Liver (tissue), 9 donors: Measurements from ENCODE around the gene CPT1B. TPM values are rescaled to one million over a fixed set of nuclear protein-coding genes. Genes with fewer than 3 reads are reported as not detected.

Experiments used
- DNase-seq: peaks from one replicate; pipeline ENCODE4 v3.0.0-alpha.2; 2017; ENCODE audit warnings: low spot score
- H3K27ac ChIP-seq, 2 donors: one replicate each; pipeline ENCODE4 v1.7.0; 2013; ENCODE audit warnings: inconsistent platforms in 2 of 2, low read length in 2 of 2, control low read depth in 1 of 2, low read depth in 1 of 2, mild to moderate bottlenecking in 1 of 2
- H3K27me3 ChIP-seq, 4 donors: one replicate each; pipeline versions ENCODE4 v1.6.1 to v1.7.0; 2013; ENCODE audit warnings: low read length in 3 of 4, inconsistent platforms in 1 of 4, mild to moderate bottlenecking in 1 of 4, moderate library complexity in 1 of 4; ENCODE audit not compliant: control insufficient read depth in 4 of 4, insufficient read depth in 4 of 4
- H3K36me3 ChIP-seq, 4 donors: one replicate each; pipeline versions ENCODE4 v1.6.1 to v1.7.0; 2013; ENCODE audit warnings: low read length in 3 of 4, mild to moderate bottlenecking in 3 of 4, low read depth in 1 of 4, moderate library complexity in 1 of 4; ENCODE audit not compliant: control insufficient read depth in 4 of 4, insufficient read depth in 3 of 4
- H3K4me1 ChIP-seq, 4 donors: one replicate each; pipeline versions ENCODE4 v1.6.1 to v1.7.0; 2013; ENCODE audit warnings: low read length in 3 of 4, mild to moderate bottlenecking in 3 of 4, moderate library complexity in 1 of 4; ENCODE audit not compliant: control insufficient read depth in 4 of 4, insufficient read depth in 4 of 4
- H3K4me3 ChIP-seq, 3 donors: one replicate each; pipeline versions ENCODE4 v1.6.1 to v1.7.0; 2013; ENCODE audit warnings: low read length in 3 of 3, control low read depth in 1 of 3, low read depth in 1 of 3, mild to moderate bottlenecking in 1 of 3
- H3K9ac ChIP-seq, 2 donors: one replicate each; pipeline ENCODE4 v1.7.0; 2013; ENCODE audit warnings: low read length in 2 of 2, mild to moderate bottlenecking in 2 of 2, moderate library complexity in 2 of 2, control low read depth in 1 of 2, low read depth in 1 of 2
- H3K9me3 ChIP-seq, 4 donors: one replicate each; pipeline versions ENCODE4 v1.6.1 to v1.7.0; 2013; ENCODE audit warnings: low read length in 3 of 4; ENCODE audit not compliant: control insufficient read depth in 4 of 4
- CTCF ChIP-seq: fragments of 150-350 bp; IDR thresholded peaks from 2 replicates; pipeline ENCODE4 v1.5.1; 2017; ENCODE audit warnings: improper control_type of control experiment, low read depth, low read length; ENCODE audit not compliant: missing input control
- EGR1 ChIP-seq, 2 donors: IDR thresholded peaks; 2 replicates each; pipeline ENCODE4 v1.6.1; 2016 to 2018; ENCODE audit warnings: antibody characterized with exemption in 2 of 2, low read depth in 2 of 2
- FOXA1 ChIP-seq: IDR thresholded peaks from 2 replicates; pipeline ENCODE4 v1.6.1; 2016; ENCODE audit warnings: antibody characterized with exemption
- FOXA2 ChIP-seq: IDR thresholded peaks from 2 replicates; pipeline ENCODE4 v1.6.1; 2016; ENCODE audit warnings: antibody characterized with exemption
- GABPA ChIP-seq, 2 donors: IDR thresholded peaks in 1 of 2; conservative IDR thresholded peaks in 1 of 2; 2 replicates each; pipeline ENCODE4 v1.6.1; 2016; ENCODE audit warnings: antibody characterized with exemption in 2 of 2, mild to moderate bottlenecking in 1 of 2, moderate library complexity in 1 of 2
- HNF4A ChIP-seq, 2 donors: conservative IDR thresholded peaks; 2 replicates each; pipeline ENCODE4 v1.6.1; 2016; ENCODE audit warnings: antibody characterized with exemption in 2 of 2, mild to moderate bottlenecking in 2 of 2
- HNF4G ChIP-seq: IDR thresholded peaks from 2 replicates; pipeline ENCODE4 v1.6.1; 2016; ENCODE audit warnings: antibody characterized with exemption
- MAX ChIP-seq: IDR thresholded peaks from 2 replicates; pipeline ENCODE4 v1.6.1; 2016; ENCODE audit warnings: antibody characterized with exemption
- RAD21 ChIP-seq, 2 donors: IDR thresholded peaks; 2 replicates each; pipeline ENCODE4 v1.6.1; 2016; ENCODE audit warnings: antibody characterized with exemption in 2 of 2, mild to moderate bottlenecking in 2 of 2
- REST ChIP-seq: IDR thresholded peaks from 2 replicates; pipeline ENCODE4 v1.6.1; 2016; ENCODE audit warnings: antibody characterized with exemption, mild to moderate bottlenecking
- RXRA ChIP-seq, 2 donors: IDR thresholded peaks; 2 replicates each; pipeline ENCODE4 v1.6.1; 2017 to 2018; ENCODE audit warnings: antibody characterized with exemption in 2 of 2, mild to moderate bottlenecking in 1 of 2
- TAF1 ChIP-seq: conservative IDR thresholded peaks from 2 replicates; pipeline ENCODE4 v1.6.1; 2016; ENCODE audit warnings: antibody characterized with exemption, mild to moderate bottlenecking
- YY1 ChIP-seq: IDR thresholded peaks from 2 replicates; pipeline ENCODE4 v1.6.1; 2016; ENCODE audit warnings: antibody characterized with exemption, mild to moderate bottlenecking
- ZBTB33 ChIP-seq: IDR thresholded peaks from 2 replicates; pipeline ENCODE4 v1.6.1; 2016; ENCODE audit warnings: antibody characterized with exemption
- WGBS: extraction: QIAGEN DNeasy Blood & Tissue Kit; methylation state at CpG from one replicate; pipeline ENCODE4 v1.1.7; 2013; 5-methylcytosine and 5-hydroxymethylcytosine counted together
- polyA plus RNA-seq, 2 donors: library from polyadenylated mRNA; stranded (reverse) in 1 of 2; unstranded in 1 of 2; fragments of 200-250 nt in 1 of 2; fragments of >200 nt in 1 of 2; fragmentation: Nextera tagmentation in 1 of 2; extraction: Ambion mirVana in 1 of 2; gene quantifications; one replicate each; pipeline versions ENCODE4 v1.2.1 to v1.2.3, GENCODE V29; 2013 to 2015
- total RNA-seq, 2 donors: library from RNA; depleted of rRNA; stranded (reverse); fragments of >200 nt; gene quantifications; one replicate each; pipeline ENCODE4 v1.2.3, GENCODE V29; 2014
- donor health status: healthy.
- donor health status: healthy.
- donor health status: healthy.
- donor health status: healthy.
- donor health status: healthy.

CPT1B gene
- total and polyA plus RNA-seq, 4 donors = 3.0 to 13.6 (median 4.9) TPM

GRCh38 chr22:50607659-50608020 is 29.4 kb upstream of the CPT1B start:
- Histone ChIP-seq H3K4me3 (no peak overlapping the region), H3K9ac (no peak overlapping the region), H3K27ac (no peak overlapping the region), H3K4me1 (no peaks in the 10 kb centered on the region), H3K27me3 (peaks cover 0 to 4% (median 1%) of the 10 kb centered on the region in 4 donors), H3K36me3 (no peaks in the 10 kb centered on the region), H3K9me3 (no peaks in the 10 kb centered on the region)
- TF ChIP-seq EGR1 (IDR thresholded peaks at IDR 0.05; ENCODE audit: low read depth in 2 of 2) (no peak), FOXA2 (no peak), YY1 (no peak), FOXA1 (no peak), HNF4G (no peak), HNF4A (conservative IDR thresholded peaks at IDR 0.05) (no peak), RAD21 (IDR thresholded peaks at IDR 0.05) (no peak), MAX (no peak), CTCF (no peak), RXRA (IDR thresholded peaks at IDR 0.05) (no peak)
- DNase-seq = no peak
- 68% methylated on average over 6 of the region's 6 CpGs for WGBS

- no peak for TF ChIP-seq FOXA1
- no peak for TF ChIP-seq REST
- TF ChIP-seq ZBTB33 = no peak
- no peak for TF ChIP-seq CTCF
- no peak for TF ChIP-seq MAX
- TF ChIP-seq RXRA (IDR thresholded peaks at IDR 0.05) = no peak
- no peak for TF ChIP-seq RAD21 (IDR thresholded peaks at IDR 0.05)
- TF ChIP-seq HNF4G = no peak
- no peak for TF ChIP-seq TAF1
- no peak for TF ChIP-seq YY1
- TF ChIP-seq GABPA (IDR thresholded peaks at IDR 0.05 in 1 of 2, conservative IDR thresholded peaks at IDR 0.05 in 1 of 2) = no peak
- Histone ChIP-seq H3K27me3 (peaks cover 0 to 8% (median 3%) of the 10 kb centered on the region in 4 donors), H3K36me3 (no peaks in the 10 kb centered on the region), H3K4me3 (no peak overlapping the region), H3K27ac (no peak overlapping the region), H3K9me3 (no peaks in the 10 kb centered on the region), H3K9ac (no peak overlapping the region), H3K4me1 (no peaks in the 10 kb centered on the region)
- no peak for DNase-seq
- WGBS = 84% methylated on average over 18 of the region's 18 CpGs
Observed at GRCh38 chr22:50606946-50607658, 28.9 kb upstream of the CPT1B start.
